NCI-H1417 treated with DMSO at 0.1 percent for 48 hours (cell line): Measurements from ENCODE around the gene B2M.
"Not testable (repeated sequence)": the region's sequence is repeated elsewhere in the genome, so short reads cannot be mapped to it uniquely, and the experiment has no call there.

ENCODE experiments used
- DNase-seq: peaks from one replicate; lab custom pipeline; 2025; lab: John Stamatoyannopoulos, UW

The B2M gene

DNA sequence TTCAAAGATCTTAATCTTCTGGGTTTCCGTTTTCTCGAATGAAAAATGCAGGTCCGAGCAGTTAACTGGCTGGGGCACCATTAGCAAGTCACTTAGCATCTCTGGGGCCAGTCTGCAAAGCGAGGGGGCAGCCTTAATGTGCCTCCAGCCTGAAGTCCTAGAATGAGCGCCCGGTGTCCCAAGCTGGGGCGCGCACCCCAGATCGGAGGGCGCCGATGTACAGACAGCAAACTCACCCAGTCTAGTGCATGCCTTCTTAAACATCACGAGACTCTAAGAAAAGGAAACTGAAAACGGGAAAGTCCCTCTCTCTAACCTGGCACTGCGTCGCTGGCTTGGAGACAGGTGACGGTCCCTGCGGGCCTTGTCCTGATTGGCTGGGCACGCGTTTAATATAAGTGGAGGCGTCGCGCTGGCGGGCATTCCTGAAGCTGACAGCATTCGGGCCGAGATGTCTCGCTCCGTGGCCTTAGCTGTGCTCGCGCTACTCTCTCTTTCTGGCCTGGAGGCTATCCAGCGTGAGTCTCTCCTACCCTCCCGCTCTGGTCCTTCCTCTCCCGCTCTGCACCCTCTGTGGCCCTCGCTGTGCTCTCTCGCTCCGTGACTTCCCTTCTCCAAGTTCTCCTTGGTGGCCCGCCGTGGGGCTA, at the start of gene B2M, which contains the start of gene PATL2:
Gene B2M (plus strand): TSS at position 422 of the 647 bp plus-strand sequence. CDS start 30 bp downstream, at position 452.
Gene PATL2 (minus strand): TSS at position 228 of the 647 bp plus-strand sequence. CDS start 34,833 bp downstream, outside the sequence.
- DNase-seq, result peak; percentile 74

DNA sequence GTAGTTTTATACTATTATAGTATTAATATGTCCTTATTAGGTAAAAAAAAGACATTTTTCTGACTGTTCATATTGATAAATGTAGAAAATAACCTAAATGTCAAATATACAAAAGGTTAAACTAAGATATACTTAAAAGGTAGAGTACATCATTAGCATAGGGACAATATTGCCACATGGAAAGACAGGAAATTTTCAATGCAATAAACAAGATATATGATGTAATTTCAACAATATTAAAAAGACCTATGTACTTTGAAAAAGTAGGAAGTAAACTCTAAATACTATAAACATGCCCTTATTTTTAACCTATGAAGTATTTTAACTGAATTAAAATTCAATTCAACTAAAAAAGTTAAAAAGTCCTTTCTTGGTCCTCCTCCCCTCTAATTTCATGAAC, 49.7 kb upstream of the B2M start:
- no peak for DNase-seq

DNA sequence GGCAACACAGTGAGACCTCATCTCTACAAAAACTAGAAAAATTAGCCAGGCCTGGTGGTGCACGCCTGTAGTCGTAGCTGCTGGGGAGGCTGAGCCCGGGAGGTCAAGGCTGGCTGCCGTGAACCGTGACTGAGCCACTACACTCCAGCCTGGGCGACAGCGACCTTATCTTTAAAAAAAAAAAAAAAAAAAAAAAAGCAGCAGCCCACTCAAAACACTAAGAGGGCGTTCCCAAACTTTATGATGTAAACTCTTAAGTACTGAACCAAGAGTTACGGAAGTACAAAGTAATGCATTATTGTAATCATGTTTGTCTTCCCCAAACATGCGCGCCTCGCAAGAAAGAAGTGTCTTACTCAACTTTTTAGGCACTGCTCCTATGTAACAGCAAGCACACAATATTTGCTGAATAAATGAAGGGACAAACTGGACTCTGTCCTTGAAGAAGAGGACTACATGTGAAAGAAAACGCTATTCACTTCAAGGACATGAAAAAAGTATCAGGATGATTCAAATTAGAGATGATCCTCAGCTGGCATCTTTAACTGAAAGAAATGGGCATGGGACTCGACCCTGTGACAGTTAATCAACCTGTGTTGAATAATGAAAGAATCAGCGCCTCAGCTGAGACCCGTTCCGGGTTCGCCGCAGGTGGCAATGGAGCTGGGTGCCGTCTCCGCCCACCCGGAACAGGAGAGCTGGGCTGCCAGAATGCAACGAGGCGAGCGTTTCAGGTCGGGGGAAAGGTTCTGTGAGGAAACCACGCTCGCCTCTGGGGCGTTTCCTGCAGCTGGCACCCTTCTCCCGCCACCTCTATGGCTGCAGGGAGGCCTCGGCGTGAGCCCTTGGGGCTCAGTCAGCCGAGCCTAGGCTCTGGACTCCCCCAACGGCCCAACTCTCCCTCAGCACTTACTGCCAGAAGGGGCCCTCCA, 48.6 kb upstream of the B2M start:
- DNase-seq, result peak; percentile 9

DNA sequence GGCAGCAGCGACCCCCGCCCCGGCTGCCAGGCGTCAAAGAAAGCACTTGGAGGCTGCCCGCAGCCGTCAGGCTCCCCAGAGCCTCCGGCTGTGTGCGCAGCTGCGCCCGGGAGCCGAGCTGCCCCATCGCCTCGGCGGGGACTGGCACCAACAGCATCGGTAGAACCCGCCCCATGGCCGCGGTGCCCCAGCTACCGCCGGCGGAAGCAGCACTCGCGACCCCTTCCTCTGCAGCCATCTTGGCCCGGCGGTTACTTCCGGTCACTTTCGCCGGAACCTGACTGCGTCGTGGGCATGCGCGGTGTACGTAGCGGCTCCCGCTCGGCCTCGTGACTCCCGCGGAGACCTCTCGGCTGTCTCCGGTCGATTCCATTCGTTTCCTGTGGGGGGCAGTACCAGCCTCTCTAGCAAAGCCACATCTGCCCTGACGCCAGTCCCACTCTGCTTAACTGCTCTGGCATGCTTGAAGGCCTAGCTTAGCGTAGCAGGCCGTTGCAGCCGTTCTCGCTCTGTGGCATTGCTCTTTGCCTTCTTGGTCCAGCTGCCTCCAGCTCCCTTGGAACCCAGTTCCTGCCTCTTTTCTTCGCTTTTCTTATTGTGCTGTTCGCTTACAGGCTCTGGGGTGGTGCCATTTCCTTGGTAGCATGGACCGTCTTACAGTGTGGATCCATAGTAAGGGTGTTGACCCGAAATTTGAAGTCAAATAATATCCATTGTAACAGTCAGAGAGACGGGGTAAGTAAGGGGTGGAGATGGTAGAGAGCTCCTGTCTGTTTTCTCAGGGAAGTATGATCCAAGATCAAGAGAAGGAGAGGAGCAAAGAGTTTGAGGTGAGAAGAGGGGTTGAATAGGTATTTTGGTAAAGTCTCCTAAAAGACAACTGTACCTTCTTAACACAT, 47.7 kb upstream of the B2M start, which contains the start of gene SPG11:
Gene SPG11 (minus strand): TSS at position 253 of the 899 bp plus-strand sequence. CDS start 15 bp downstream, at position 238.
- peak; percentile 79 for DNase-seq

DNA sequence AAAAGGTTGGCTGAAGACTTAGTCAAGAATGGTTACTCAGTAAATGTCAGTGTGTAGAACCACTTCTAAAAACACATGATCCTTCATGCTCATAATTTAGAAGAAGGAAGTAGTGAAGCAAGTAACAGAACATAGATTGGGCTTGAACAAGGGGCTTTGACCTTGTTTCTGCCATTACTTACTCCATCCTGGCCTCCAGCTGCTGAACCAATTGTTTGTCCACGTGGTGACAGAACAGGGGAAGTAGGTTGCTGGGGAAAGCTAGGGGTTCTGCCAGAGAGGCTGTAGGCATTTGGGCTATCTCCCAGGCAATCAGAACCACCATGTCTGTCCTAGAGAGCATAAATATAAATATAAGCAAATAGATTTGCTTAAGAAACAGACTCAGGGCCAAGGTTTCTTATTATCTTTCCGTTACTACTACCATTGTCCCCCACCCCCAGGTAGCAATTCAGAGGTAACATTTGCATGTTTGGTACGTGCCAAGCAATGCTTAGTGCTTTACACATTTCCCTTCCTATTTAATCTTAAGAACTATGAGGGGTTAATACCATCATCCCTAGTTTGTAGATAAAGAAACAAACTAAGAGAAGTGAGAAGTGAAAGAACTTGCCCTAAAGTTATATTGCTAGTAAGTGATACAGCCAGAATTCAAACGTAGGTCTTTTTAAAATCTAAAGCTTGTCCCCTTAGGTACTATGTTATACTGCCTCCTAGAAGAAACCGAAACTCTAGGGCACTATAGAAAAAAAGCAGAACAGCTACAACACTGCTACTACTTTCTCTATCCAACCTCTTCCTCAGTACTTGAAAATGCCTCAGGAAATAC, 44.9 kb upstream of the B2M start:
- DNase-seq, result no peak

DNA sequence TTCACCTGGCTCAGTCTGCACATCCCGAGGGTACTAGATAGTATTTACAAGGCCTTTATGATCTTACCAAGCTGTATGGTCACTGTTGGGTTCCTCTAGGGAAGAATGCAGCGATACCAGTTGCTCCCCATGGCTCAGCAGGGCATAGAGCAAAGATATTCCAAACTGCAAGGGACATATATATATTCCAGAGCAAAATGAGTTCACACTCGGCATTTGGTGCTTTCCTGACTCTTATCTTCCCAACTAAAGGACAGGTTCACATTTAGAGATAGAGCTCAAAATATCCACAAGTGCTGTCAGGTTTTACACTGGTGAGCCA, 44.3 kb upstream of the B2M start:
- DNase-seq, result no peak

DNA sequence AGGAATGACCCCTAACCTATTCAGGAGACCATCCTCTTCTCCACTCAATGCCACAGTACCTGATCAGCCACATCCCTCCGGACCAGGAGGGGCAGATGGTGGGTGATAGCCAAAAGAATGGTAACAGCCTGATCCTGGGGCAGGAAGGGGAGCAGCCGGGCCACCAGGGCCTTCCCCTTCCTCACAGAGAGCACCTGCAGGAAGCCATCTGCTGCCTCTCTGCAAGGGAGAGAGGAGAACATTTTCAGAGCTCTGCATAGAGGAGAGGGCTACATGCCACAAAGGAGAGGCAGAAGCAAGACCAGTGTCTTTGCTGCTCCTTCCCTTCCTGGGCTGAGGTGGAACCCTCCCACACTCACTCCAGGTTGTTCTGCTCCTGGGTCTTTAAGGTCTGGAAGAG, 42.4 kb upstream of the B2M start:
- no peak for DNase-seq

DNA sequence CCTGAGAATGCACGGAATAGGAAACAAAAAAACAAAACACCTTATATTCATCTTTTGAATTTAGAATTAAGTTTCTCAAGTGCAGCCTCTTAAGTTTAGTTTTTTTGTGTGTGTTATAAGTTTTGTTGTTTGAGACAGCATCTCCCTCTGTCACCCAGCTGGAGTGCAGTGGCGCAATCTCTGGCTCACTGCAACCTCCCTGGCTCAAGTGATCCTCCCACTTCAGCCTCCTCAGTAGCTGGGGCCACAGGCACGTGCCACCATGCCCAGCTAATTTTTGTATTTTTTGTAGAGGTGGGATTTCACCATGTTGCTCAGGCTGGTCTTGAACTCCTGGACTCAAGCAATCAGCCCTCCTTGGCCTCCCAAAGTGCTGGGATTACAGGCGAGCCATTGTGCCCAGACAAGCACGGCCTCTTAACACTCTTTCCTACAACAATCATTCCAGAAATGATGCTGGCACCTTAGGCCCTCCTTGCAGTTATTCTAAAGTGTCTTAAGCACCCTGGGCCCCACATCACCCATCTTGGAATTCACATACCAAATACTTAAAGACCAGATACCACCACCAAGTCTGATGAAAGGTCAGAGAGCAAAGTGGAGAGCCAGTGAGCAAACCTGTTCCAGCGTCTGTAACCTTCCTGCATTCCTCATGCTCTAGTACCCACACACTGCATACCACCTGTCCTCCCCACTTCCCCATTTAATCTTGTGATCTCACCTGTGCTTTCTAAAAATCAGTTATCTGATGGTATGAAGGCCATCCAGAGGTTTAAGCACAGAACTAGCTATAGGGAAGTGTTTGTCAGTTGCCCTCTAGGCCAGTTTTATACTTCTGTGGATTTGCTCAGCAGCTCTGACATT, 41.0 kb upstream of the B2M start:
- no peak for DNase-seq

DNA sequence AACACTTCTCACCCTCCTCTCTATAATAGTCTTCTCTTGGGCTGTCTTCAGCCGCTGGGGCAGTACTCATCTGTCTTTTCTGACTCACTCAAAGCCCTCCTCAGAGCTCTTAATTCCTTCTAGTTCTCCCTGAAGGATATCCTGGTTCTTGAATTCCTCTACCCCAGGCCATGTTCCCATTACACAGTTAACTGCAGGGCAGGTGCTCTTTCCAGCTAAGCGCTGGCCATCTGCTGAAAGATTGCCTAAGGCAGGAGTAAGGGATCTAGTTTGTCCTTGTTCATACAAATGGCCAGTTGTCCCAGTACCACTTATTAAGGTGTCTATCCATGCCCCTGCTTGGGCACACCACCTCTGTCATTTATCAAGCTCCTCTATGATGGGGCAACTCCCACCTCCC, 37.7 kb upstream of the B2M start:
- DNase-seq, result no peak

DNA sequence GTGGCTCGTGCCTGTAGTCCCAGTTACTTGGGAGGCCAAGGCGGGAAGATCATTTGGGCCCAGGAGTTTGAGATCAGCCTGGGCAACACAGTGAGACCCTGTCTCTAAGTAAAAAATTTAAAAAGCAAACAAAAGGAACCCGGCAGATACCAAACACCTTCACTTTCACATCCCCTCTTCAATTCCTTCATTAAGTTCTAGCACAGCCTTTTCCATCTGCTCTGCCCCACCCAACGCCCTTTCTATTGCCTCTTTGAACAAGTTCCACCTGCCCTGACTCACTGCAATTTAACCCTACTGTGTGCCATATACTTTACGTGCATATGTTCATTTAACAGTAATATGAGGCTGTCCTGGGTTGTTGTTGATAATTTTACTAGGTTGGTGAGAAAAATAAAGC, 35.4 kb upstream of the B2M start:
- DNase-seq, result no peak

DNA sequence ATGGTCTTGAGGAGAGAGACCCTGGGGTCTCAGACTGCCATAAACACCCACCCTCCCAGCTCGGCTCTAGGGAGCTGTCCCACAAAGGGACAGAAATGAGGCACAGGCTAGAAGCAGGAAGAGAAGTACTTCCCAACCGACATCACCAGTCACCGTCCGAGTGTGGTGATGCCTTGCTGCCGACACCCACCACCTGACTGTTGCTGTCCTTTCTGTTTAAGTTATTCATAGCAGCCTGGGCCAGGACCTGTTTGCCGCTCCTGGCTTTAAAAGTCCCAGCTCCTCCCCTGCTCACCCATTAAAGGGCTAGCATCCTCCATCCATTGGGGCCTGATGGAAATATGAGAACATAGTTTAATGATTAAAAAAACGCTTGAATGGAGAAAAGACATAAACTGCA, 34.6 kb upstream of the B2M start:
- no peak for DNase-seq

DNA sequence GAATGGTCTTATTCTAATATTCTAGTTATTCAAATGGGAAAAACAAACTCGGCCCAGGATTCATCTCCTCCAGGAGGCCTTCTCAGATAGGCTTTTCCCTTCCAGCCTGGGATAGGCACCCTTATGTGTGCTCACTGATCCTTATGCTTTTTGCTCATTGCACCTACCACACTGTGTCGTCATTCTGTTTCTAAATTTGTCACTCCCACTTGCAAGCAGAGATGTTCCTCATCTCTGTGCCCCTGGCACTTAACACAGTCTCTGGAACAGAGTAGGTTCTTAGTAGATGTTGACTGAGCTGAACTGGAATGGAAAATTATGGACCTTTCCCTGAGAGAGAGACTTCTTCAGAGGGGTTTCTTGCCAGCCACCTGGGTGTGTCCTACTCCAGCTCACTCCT, 29.1 kb upstream of the B2M start:
- no peak for DNase-seq

DNA sequence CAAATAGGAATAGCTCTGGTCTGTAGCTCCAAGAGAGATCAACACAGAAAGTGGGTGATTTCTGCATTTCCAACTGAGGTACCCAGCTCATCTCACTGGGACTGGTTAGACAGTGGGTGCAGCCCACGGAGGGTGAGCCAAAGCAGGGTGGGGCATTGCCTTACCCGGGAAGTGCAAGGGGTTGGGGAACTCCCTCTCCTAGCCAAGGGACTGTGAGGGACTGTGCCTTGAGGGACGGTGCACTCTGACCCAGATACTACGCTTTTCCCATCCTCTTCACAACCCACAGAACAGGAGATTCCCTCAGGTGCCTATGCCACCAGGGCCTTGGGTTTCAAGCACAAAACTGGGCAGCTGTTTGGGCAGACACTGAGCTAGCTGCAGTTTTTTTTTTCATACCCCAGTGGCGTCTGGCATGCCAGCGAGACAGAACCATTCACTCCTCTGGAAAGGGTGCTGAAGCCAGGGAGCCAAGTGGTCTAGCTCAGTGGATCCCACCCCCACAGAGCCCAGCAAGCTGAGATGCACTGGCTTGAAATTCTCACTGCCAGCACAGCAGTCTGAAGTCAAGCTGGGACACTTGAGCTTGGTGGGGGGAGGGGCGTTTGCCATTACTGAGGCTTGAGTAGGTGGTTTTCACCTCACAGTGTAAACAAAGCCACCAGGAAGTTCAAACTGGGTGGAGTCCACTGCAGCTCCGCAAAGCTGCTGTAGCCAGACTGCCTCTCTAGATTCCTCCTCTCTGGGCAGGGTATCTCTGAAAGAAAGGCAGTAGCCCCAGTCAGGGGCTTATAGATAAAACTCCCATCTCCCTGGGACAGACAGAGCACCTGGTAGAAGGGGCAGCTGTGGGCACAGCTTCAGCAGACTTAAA, 28.3 kb upstream of the B2M start:
- not testable (repeated sequence) for DNase-seq

DNA sequence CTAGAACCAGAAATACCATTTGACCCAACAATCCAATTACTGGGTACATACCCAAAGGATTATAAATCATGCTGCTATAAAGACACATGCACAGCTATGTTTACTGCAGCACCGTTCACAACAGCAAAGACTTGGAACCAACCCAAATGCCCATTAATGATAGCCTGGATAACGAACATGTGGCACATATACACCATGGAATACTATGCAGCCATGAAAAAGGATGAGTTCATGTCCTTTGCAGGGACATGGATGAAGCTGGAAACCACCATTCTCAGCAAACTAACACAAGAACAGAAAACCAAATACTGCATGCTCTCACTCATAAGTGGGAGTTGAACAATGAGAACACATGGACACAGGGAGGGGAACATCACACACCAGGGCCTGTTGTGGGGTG, 22.0 kb upstream of the B2M start:
- not testable (repeated sequence) for DNase-seq

DNA sequence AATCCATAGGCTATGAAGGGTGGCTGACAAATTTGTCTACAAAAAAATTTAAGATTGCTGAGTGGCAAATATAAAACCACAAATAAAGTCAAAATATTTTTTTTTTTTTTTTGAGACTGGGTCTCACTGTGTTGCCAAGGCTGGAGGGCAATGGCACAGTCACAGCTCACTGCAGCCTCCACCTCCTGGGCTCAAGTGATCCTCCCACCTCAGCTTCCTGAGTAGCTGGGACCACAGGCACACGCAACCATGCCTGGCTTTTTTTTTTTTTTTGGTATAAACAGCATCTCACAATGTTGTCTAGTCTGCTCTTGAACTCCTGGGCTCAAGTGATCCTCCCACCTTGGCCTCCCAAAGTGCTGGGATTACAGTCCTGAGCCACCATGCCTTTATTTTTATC, 21.1 kb upstream of the B2M start:
- not testable (repeated sequence) for DNase-seq

DNA sequence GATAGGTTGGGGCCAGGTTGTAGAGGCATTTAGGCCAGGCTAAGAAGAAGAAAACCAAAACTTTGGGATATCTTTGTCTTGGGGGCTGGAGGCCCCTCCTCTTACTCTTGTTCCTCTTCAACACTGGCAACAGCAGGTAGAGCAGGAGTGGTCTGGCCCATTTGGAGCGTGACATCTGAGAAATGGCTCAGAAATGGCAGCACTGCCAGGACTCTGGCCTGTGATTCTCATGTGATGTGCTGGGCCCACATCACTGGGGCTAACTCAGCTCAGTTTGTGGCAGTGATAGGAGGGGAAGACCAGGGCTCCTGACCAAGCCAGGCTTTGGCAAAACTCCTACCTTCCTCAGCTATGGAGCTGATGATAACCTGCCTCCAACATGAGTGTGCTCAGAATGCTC, 18.7 kb upstream of the B2M start:
- DNase-seq, result no peak

DNA sequence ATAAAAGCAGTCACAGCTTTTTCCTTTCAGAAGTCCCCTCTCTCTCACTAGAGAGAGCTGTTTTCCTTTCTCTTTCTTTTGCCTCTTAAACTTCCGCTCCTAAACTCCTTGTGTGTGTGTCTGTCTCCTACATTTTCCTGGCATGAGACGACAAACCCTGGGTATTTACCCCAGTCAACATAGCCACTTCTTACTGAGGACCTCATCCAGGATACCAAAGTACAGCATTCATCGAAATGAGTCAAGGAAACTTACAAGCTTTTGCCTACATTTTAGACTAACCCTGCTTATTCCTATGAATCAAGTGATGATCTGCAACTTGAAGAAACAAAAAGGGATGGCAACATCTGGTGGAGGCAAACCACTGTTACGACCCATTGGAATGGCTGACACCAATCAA, 16.9 kb upstream of the B2M start:
- no peak for DNase-seq

DNA sequence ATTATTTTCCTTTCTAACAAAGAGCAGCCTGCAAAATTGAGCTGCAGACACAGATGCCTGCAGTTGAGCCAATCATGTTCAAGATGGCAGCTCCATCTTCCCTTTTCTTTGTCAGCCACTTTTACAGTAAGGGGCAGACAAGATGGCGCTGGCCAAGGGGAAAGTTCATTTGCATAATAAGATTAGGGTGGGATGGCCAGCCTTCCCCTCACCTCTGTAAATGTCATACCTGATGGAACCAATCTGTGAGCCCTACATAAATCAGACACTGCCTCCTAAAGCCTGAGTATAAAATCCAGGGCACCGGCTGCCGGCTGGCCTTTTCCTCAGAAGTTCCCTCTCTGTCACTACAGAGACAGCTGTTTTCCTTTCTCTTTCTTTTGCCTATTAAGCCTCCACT, 16.0 kb upstream of the B2M start:
- DNase-seq, result no peak

DNA sequence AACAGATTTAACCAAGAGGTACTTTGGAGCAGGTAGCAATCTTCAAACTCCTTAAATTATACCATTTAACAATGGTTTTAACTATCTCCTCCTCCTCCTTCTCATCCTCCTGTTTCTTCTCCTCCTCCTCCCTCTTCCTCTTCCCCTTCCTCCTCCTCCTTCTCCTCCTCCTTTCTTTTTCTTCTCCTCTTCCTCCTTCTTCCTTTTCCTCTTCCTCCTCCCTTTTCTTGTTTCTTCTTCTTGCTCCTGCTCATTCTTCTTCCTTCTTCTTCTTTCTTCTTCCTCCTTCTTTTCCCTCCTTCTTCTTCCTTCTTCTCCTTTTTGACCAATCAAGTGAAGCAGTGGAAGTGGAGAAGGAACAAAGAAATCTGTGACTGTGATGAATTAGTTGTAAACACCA, 14.3 kb upstream of the B2M start:
- no peak for DNase-seq
